GM11168 (cell line): ENCODE data around the gene ACTL7A.
"Not testable (repeated sequence)": the region's sequence is repeated elsewhere in the genome, so short reads cannot be mapped to it uniquely, and the experiment has no call there.

Source experiments
- in situ Hi-C: fragments of 300-500 bp; cut with MboI; formaldehyde crosslinking; loops from one replicate; pipeline ENCODE4 v1.12.0; 2022; ENCODE audit warnings: low sequenced_read_pairs; ENCODE audit not compliant: unreplicated experiment

ACTL7A gene, protein sequence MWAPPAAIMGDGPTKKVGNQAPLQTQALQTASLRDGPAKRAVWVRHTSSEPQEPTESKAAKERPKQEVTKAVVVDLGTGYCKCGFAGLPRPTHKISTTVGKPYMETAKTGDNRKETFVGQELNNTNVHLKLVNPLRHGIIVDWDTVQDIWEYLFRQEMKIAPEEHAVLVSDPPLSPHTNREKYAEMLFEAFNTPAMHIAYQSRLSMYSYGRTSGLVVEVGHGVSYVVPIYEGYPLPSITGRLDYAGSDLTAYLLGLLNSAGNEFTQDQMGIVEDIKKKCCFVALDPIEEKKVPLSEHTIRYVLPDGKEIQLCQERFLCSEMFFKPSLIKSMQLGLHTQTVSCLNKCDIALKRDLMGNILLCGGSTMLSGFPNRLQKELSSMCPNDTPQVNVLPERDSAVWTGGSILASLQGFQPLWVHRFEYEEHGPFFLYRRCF

DNA sequence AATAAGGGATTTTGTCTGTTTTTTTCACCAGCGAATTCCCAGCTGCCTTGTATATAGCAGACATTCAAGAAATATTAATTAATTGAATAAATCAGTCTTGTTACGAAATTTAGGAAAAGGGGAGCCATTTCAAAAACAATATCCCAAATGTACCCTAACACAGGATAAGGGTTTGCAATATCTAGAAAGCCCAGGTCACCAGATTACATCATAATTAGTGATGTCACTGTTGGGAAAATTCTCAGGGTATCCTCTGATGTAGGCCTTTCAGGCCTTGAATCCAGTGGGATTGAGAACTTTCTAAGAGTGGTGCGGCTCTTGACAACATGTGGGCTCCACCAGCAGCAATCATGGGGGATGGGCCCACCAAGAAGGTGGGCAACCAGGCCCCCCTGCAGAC, at the start of gene ACTL7A:
ACTL7A (plus strand) TSS at position 270 of the 400 bp plus-strand sequence; CDS start at position 327, 57 bp downstream.
- in situ Hi-C loops = no loop called here

GRCh38 chr9:108812396-108813025, 49.6 kb upstream of the ACTL7A start:
- in situ Hi-C loops = no loop called here

- in situ Hi-C loops = no loop called here
Measured at GRCh38 chr9:108813951-108814601, 48.0 kb upstream of the ACTL7A start.

- in situ Hi-C loops = no loop called here
Measured at GRCh38 chr9:108815156-108815555, 46.9 kb upstream of the ACTL7A start.

DNA sequence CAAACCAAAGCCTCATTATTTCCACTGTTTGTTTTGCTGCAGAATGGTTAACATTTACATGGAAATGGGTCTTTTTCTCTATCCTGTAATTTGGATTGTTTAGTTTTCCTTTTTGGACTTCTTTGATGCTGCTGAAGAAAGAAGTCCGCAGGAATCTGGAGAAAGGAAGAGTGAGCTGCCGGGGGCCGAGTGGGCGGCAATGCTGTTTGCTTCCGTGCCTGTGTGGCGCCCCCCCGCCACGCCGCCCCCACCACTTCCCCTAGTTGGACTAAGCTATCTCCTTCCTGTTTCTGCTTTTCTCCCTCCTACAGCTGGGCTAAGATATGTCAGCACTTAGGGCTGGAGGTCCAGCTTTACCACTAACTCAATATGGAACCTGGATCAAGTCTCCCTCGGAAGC, 46.0 kb upstream of the ACTL7A start:
- in situ Hi-C loops = no loop called here

DNA sequence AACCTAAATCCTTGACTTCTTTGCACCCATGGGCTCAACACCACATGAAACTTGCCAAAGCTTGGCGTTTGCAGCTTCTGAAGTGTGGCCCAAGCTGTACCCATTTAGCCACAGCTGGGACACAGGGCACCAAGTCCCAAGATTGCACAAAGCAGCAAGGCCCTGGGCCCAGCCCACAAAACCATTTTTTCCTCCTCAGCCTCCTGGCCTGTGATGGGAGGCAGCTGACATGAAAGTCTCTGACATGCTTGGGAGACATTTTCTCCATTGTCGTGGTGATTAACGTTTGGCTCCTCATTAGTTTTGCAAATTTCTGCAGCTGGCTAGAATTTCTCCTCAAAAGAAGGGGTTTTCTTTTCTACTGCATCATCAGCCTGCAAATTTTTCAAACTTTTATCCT, 38.2 kb upstream of the ACTL7A start:
- in situ Hi-C loops = no loop called here

DNA sequence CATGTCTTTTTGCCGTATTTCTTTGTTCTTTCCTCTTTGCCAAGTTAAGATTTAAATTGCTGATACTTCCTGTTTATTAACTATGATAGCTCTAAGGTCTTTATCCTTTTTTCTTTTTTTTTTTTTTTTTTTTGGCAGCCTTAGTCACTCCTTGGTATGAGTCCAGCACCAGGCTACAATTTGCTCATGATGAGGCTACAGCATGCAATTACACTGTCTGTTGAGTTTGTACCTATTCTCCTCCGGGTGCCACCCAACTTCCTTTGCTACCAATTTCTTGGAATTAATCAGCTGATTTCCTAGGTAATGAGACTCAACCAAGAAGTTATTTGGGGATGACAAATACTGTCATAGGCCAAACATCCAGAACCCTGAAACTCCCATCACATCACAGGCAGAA, 31.8 kb upstream of the ACTL7A start:
- in situ Hi-C loops = no loop called here

DNA sequence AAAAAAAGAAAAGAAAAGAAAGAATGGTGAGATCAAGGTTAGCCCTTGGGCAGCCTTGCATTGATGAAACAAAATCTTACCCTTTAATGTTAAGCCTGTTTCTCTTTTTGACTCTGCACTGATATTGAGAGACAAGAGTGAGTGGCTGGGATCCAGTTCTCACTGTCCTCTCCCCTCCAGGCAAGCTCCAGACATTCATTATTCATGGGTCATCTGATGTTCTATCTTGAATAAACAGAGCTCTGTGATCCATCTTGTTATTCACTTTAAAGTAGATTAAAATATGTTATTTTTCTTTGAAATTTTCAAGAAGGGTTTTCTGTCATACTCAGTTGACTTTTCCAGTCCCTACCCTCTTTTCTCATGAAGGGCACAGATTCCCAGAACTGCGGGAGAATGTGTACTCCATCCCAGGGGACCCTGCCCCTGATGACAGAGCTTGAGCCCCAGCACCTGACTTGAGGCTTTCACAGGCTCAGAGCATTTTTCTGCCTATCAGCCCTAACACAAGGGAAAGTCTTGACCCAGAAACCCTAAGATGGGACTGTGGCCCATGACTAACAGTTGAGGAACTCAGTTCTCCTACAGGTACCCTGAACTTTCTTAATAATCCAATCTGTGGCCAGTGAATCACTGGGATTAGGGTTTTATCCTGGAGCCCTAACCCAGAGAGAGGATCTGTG, 30.4 kb upstream of the ACTL7A start:
- in situ Hi-C loops = no loop called here

DNA sequence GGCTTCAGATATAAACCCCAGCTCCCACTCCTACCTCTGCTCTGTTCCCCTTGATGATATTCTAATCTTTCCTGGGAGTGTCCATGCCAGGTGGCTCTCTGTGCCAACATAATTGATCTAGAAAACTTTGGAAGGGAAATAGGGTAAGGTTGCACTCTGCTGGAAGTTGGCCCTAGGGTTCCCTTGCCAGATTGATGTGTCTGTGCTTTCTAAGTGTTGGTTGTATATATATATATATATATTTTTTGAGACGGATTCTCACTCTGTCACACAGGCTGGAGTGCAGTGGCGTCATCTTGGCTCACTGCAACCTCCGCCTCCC, 29.9 kb upstream of the ACTL7A start:
- in situ Hi-C loops = no loop called here

DNA sequence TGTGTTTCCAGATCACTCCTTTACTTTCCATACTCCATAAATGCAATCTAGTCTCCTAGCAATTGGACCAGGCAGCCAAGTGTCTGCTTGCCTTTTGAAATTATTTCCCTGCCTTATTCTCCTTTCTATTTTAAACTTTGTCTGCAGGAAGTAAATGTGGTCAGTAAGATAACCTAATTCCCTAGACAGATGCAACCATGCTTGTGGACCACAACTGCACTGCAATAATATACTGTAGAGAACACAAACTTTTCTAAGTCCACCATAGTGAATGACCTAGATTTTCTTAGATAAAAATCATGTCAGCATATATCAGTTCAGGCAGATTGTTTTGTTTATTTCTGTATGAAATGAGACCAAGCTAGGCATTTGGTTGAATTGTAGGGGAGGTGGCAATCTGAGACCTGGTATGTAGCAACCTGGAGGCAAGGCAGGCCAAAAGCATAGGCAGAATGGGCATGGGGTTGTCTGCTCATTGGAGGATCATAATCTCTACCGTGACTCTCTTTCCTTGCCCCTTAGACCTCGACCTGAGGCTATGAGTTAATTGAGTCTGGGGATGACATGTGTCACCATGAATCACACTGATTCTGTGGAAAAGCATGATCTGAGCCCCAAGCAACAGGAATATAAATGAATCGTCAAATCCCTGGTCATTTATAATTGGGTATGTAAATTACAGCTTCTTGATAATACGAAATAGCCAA, 27.0 kb upstream of the ACTL7A start:
- in situ Hi-C loops = no loop called here

- in situ Hi-C loops = no loop called here
Measured at GRCh38 chr9:108835831-108836230, 26.2 kb upstream of the ACTL7A start.

DNA sequence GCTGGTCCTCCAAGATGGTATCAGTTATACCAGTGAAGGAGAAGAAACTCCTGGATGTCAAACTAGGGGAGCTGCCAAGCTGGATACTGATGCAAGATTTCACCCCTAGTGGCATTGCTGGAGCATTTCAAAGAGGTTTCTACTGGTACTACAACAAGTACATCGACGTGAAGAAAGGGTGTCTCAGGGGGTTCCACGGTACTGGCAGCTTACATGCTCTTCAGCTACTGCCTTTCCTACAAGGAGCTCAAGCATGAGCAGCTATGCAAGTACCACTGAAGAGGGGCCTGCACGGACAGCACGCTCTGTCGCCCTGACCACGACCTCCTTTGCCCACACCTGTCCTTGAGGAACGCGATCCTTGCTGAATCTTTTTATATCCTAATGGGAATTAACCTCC, 25.7 kb upstream of the ACTL7A start:
- in situ Hi-C loops = no loop called here

- in situ Hi-C loops = no loop called here
Measured at GRCh38 chr9:108836781-108837180, 25.3 kb upstream of the ACTL7A start.

GRCh38 chr9:108837530-108837929, 24.5 kb upstream of the ACTL7A start:
- in situ Hi-C loops = no loop called here

GRCh38 chr9:108838017-108838416, 24.0 kb upstream of the ACTL7A start:
- in situ Hi-C loops = no loop called here

GRCh38 chr9:108839561-108839960, 22.5 kb upstream of the ACTL7A start:
- in situ Hi-C loops = not testable (repeated sequence)

DNA sequence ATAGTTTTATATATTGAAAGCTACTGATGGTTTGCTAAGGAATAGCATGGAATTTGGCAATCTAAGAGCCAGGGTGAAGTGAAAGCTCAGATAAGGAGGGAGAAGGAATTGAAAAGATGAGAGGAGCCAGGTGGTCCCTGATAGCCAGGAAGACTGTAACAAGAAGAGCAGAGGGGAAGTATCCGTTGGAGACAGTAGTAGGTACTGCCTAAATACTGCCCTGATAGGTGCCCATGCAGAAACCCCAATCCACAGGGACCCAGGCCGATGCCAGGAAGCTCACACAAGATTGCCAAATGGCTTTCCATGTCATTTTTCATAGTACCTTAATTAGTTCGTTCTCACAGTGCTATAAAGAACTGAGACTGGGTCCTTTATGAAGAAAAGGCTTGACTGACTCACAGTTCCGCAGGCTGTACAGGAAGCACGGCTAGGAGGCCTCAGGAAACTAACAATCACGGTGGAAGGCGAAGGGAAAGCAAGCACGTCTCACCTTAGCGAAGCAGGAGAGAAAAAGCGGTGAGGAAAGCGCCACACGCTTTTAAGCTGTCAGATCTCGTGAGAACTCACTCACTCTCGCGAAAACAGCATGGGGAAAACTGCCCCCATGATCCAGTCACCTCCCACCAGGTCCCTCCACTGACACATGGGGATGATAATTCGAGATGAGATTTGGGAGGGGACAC, 19.3 kb upstream of the ACTL7A start:
- in situ Hi-C loops = no loop called here

- in situ Hi-C loops = no loop called here
Measured at GRCh38 chr9:108844391-108844790, 17.7 kb upstream of the ACTL7A start.

- in situ Hi-C loops = no loop called here
Measured at GRCh38 chr9:108844856-108845255, 17.2 kb upstream of the ACTL7A start.

GRCh38 chr9:108845507-108845906, 16.6 kb upstream of the ACTL7A start:
- in situ Hi-C loops = no loop called here
